IPS-NIHi11 (cell line): ENCODE data around the gene KICS2.
"Not testable (repeated sequence)": the region's sequence is repeated elsewhere in the genome, so short reads cannot be mapped to it uniquely, and the experiment has no call there.

Experiments used
- DNase-seq: peaks from one replicate; pipeline ENCODE4 v3.0.0; 2012; ENCODE audit warnings: mixed read lengths, low spot score

KICS2 gene

GRCh38 chr12:64216239-64216638 is 5.9 kb downstream of the KICS2 start:
- DNase-seq = no peak

GRCh38 chr12:64212119-64212746 is 9.9 kb downstream of the KICS2 start:
- no peak for DNase-seq

GRCh38 chr12:64207453-64207852 is 14.6 kb downstream of the KICS2 start:
- DNase-seq = no peak

GRCh38 chr12:64205542-64205941 is 16.6 kb downstream of the KICS2 start:
- no peak for DNase-seq

- DNase-seq = no peak
These were observed 18.3 kb downstream of the KICS2 start for GRCh38 chr12:64203775-64204174.

- DNase-seq = no peak
These were observed 19.1 kb downstream of the KICS2 start for GRCh38 chr12:64203036-64203435.

- not testable (repeated sequence) for DNase-seq
These were observed 26.3 kb downstream of the KICS2 start for GRCh38 chr12:64195841-64196240.

- DNase-seq = no peak
These were observed 27.6 kb downstream of the KICS2 start for GRCh38 chr12:64194333-64195149.

- no peak for DNase-seq
These were observed 28.2 kb downstream of the KICS2 start for GRCh38 chr12:64193931-64194330.

- no peak for DNase-seq
These were observed 29.3 kb downstream of the KICS2 start for GRCh38 chr12:64192644-64193444.

- DNase-seq = no peak
These were observed 32.0 kb downstream of the KICS2 start for GRCh38 chr12:64190140-64190539.

- no peak for DNase-seq
These were observed 32.6 kb downstream of the KICS2 start for GRCh38 chr12:64189530-64189929.

GRCh38 chr12:64187794-64188193 is 34.3 kb downstream of the KICS2 start:
- DNase-seq = no peak

GRCh38 chr12:64187370-64187769 is 34.7 kb downstream of the KICS2 start:
- no peak for DNase-seq

GRCh38 chr12:64186789-64187188 is 35.3 kb downstream of the KICS2 start:
- no peak for DNase-seq

- no peak for DNase-seq
These were observed 37.9 kb downstream of the KICS2 start for GRCh38 chr12:64184216-64184615.

GRCh38 chr12:64181430-64182291 is 40.4 kb downstream of the KICS2 start:
- DNase-seq = peak; percentile 52

GRCh38 chr12:64180951-64181350 is 41.1 kb downstream of the KICS2 start:
- no peak for DNase-seq

- no peak for DNase-seq
These were observed 44.0 kb downstream of the KICS2 start for GRCh38 chr12:64178122-64178521.

- DNase-seq = no peak
These were observed 45.1 kb downstream of the KICS2 start for GRCh38 chr12:64177001-64177400.

- peak; percentile 65 for DNase-seq
These were observed 46.7 kb downstream of the KICS2 start for GRCh38 chr12:64175254-64175945.
